H1 (cell line): ENCODE data around the gene LEMD2.

ENCODE experiments used
- EZH2 ChIP-seq: fragments of 200-600 bp; sonication (generic); IDR thresholded peaks from 2 replicates; pipeline ENCODE4 v1.7.1; 2012; ENCODE audit warnings: low read depth, mild to moderate bottlenecking, moderate library complexity, low read length, inconsistent platforms; ENCODE audit not compliant: severe bottlenecking
- RAD21 ChIP-seq, 2 experiments: IDR thresholded peaks in 1 of 2; conservative IDR thresholded peaks in 1 of 2; 2 replicates each; pipeline ENCODE4 v1.6.1; 2011; ENCODE audit warnings: low read depth in 2 of 2, low read length in 2 of 2, improper control_type of control experiment in 1 of 2, inconsistent platforms in 1 of 2, mild to moderate bottlenecking in 1 of 2, moderate library complexity in 1 of 2
- TF ChIP-seq, protein P1 (sequence below), 3 experiments: IDR thresholded peaks; 1 replicate in 2 of 3; 2 replicates in 1 of 3; pipeline versions ENCODE4 v1.5.1 to v1.6.1; 2011; ENCODE audit warnings: low read length in 3 of 3, mild to moderate bottlenecking in 3 of 3, inconsistent platforms in 2 of 3, low read depth in 1 of 3, moderate library complexity in 1 of 3; ENCODE audit not compliant: insufficient read depth in 1 of 3; ENCODE audit errors: control extremely low read depth in 1 of 3

DNA sequence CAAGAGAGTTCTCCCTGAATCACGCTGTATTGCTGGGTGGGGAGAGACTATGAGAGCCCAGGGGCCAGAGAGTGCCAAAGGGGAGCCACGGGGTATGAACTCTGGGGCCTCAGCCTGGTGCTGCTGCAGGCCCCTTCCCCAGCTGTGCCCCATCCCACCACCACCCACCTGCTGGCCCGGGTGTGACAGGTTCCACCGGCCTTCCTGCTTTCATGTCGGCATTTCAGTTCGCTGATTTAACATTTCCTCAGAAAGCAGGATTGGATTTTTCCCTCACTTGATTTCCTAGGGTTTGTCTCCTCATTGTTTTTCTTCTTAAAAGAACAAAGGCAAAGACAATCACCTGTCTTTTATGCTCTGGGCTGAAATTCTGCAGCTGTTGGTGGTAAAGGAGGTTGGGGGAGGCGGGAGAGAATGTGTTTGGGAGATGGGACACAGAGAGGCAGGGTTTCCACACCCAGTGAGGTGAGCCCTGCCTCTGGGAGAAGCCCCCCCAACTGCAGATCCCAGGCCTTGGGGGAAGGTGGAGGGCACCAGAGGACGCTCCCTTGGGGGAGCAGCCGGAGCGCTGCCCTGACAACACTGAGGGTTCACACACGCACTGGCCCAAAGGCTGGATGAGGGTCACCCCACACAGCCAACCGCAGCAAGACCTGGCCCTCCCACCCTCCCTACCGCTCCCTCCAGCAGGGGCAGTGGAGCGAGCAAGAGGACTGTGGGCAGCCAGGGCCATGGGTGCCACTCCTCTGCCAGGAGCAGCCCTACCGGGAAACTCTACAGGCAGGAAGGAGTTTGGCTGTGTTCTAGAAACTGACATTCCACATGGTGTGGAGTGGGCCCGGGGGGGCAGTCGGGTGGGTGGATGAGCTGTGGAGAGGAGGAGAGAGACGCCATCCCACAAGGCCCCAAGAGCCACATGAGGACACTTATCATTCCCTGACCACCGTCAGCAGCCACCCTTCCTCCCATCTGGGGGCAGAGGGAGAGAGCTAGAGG lies 25.4 kb upstream of the LEMD2 start:
- TF ChIP-seq EZH2 (no peak), RAD21 (IDR thresholded peaks at IDR 0.05 in 1 of 2, conservative IDR thresholded peaks at IDR 0.05 in 1 of 2; ENCODE audit: low read depth in 2 of 2, low read length in 2 of 2) (no peak)
- TF ChIP-seq, protein P1, sequence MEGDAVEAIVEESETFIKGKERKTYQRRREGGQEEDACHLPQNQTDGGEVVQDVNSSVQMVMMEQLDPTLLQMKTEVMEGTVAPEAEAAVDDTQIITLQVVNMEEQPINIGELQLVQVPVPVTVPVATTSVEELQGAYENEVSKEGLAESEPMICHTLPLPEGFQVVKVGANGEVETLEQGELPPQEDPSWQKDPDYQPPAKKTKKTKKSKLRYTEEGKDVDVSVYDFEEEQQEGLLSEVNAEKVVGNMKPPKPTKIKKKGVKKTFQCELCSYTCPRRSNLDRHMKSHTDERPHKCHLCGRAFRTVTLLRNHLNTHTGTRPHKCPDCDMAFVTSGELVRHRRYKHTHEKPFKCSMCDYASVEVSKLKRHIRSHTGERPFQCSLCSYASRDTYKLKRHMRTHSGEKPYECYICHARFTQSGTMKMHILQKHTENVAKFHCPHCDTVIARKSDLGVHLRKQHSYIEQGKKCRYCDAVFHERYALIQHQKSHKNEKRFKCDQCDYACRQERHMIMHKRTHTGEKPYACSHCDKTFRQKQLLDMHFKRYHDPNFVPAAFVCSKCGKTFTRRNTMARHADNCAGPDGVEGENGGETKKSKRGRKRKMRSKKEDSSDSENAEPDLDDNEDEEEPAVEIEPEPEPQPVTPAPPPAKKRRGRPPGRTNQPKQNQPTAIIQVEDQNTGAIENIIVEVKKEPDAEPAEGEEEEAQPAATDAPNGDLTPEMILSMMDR (IDR thresholded peaks at IDR 0.05; ENCODE audit: control extremely low read depth in 1 of 3, insufficient read depth in 1 of 3, low read depth in 1 of 3, low read length in 3 of 3) = no peak
